ENCODE data around the gene COL4A3.

Gene COL4A3

GRCh38 chr2:227347117-227347516 is 182.7 kb downstream of the COL4A3 start:
- Histone ChIP-seq H3F3A (ENCODE audit: insufficient read depth, low read length) (no peaks in the 10 kb centered on the region), H3K4me1 (ENCODE audit: insufficient read depth, low read length, severe bottlenecking) (no peaks in the 10 kb centered on the region), H3K79me2 (ENCODE audit: insufficient read depth, low read length) (no peaks in the 10 kb centered on the region), H3K27ac (ENCODE audit: low read depth, low read length, poor library complexity, severe bottlenecking) (no peak overlapping the region), H4K20me1 (ENCODE audit: insufficient read depth, low read length) (no peaks in the 10 kb centered on the region), H3K36me3 (ENCODE audit: insufficient read depth, low read length) (peaks cover 65% of the 10 kb centered on the region), H3K4me3 (ENCODE audit: low read depth, low read length, poor library complexity, severe bottlenecking) (no peak overlapping the region), H3K27me3 (ENCODE audit: insufficient read depth, low read length) (no peaks in the 10 kb centered on the region), H3K4me2 (ENCODE audit: low read length) (no peak overlapping the region), H3K9me2 (ENCODE audit: low read depth, low read length) (no peaks in the 10 kb centered on the region), H2AFZ (ENCODE audit: low read length) (no peak overlapping the region), H3K9ac (ENCODE audit: low read length) (no peak overlapping the region), H3K9me3 (ENCODE audit: low read length) (no peaks in the 10 kb centered on the region)
- TF ChIP-seq CTCF (IDR thresholded peaks at IDR 0.05; ENCODE audit: low read length) (no peak), EZH2 (IDR thresholded peaks at IDR 0.05; ENCODE audit: borderline replicate concordance, low read length) (no peak)

GRCh38 chr2:227348324-227348723 is 183.9 kb downstream of the COL4A3 start:
- no peaks in the 10 kb centered on the region for H3K9me3 ChIP-seq (ENCODE audit: low read length)

GRCh38 chr2:227349989-227350612 is 185.7 kb downstream of the COL4A3 start:
- H3K4me3 ChIP-seq (ENCODE audit: low read depth, low read length, poor library complexity, severe bottlenecking) = no peak overlapping the region
- TF ChIP-seq EZH2 (IDR thresholded peaks at IDR 0.05; ENCODE audit: borderline replicate concordance, low read length) (no peak), CTCF (IDR thresholded peaks at IDR 0.05; ENCODE audit: low read length) (no peak)
- no peak overlapping the region for H3K4me2 ChIP-seq (ENCODE audit: low read length)
- H3K9ac ChIP-seq (ENCODE audit: low read length) = no peak overlapping the region
- no peaks in the 10 kb centered on the region for H3K4me1 ChIP-seq (ENCODE audit: insufficient read depth, low read length, severe bottlenecking)
- no peak overlapping the region for H3K27ac ChIP-seq (ENCODE audit: low read depth, low read length, poor library complexity, severe bottlenecking)
- H3F3A ChIP-seq (ENCODE audit: insufficient read depth, low read length) = no peaks in the 10 kb centered on the region
- no peaks in the 10 kb centered on the region for H3K79me2 ChIP-seq (ENCODE audit: insufficient read depth, low read length)
- H2AFZ ChIP-seq (ENCODE audit: low read length) = no peak overlapping the region
- peaks cover 63% of the 10 kb centered on the region for H3K36me3 ChIP-seq (ENCODE audit: insufficient read depth, low read length)
- no peaks in the 10 kb centered on the region for H3K9me3 ChIP-seq (ENCODE audit: low read length)
- H4K20me1 ChIP-seq (ENCODE audit: insufficient read depth, low read length) = no peaks in the 10 kb centered on the region
- no peaks in the 10 kb centered on the region for H3K9me2 ChIP-seq (ENCODE audit: low read depth, low read length)
- no peaks in the 10 kb centered on the region for H3K27me3 ChIP-seq (ENCODE audit: insufficient read depth, low read length)

More at GRCh38 chr2:227348324-227348723, 183.9 kb downstream of the COL4A3 start:
- no peak overlapping the region for H3K4me3 ChIP-seq (ENCODE audit: low read depth, low read length, poor library complexity, severe bottlenecking)
- H2AFZ ChIP-seq (ENCODE audit: low read length) = no peak overlapping the region
- peaks cover 64% of the 10 kb centered on the region for H3K36me3 ChIP-seq (ENCODE audit: insufficient read depth, low read length)
- no peaks in the 10 kb centered on the region for H4K20me1 ChIP-seq (ENCODE audit: insufficient read depth, low read length)
- H3K9ac ChIP-seq (ENCODE audit: low read length) = no peak overlapping the region
- no peaks in the 10 kb centered on the region for H3F3A ChIP-seq (ENCODE audit: insufficient read depth, low read length)
- no peaks in the 10 kb centered on the region for H3K4me1 ChIP-seq (ENCODE audit: insufficient read depth, low read length, severe bottlenecking)
- no peak for TF ChIP-seq EZH2 (IDR thresholded peaks at IDR 0.05; ENCODE audit: borderline replicate concordance, low read length)
- no peak for TF ChIP-seq CTCF (IDR thresholded peaks at IDR 0.05; ENCODE audit: low read length)
- H3K27ac ChIP-seq (ENCODE audit: low read depth, low read length, poor library complexity, severe bottlenecking) = no peak overlapping the region
- no peaks in the 10 kb centered on the region for H3K9me2 ChIP-seq (ENCODE audit: low read depth, low read length)
- no peaks in the 10 kb centered on the region for H3K79me2 ChIP-seq (ENCODE audit: insufficient read depth, low read length)
- H3K27me3 ChIP-seq (ENCODE audit: insufficient read depth, low read length) = no peaks in the 10 kb centered on the region
- H3K4me2 ChIP-seq (ENCODE audit: low read length) = no peak overlapping the region

All from OCI-LY1 (cell line).